UCSD-AML1 (cell line): Measurements from ENCODE around the gene NRP2.

Experiments used
- DNase-seq: peaks from one replicate; lab custom pipeline; 2025; ENCODE audit not compliant: unreplicated experiment; lab: John Stamatoyannopoulos, UW

The NRP2 gene

GRCh38 chr2:205770577-205770976 is 88.3 kb downstream of the NRP2 start:
- no peak for DNase-seq

- DNase-seq: no peak
These were observed 88.7 kb downstream of the NRP2 start for GRCh38 chr2:205771031-205771430.

GRCh38 chr2:205771666-205772065 is 89.4 kb downstream of the NRP2 start:
- DNase-seq: no peak

- DNase-seq: no peak
These were observed 90.7 kb downstream of the NRP2 start for GRCh38 chr2:205772983-205773382.

- DNase-seq: no peak
These were observed 91.7 kb downstream of the NRP2 start for GRCh38 chr2:205773989-205774388.

GRCh38 chr2:205775097-205775877 is 93.0 kb downstream of the NRP2 start:
- no peak for DNase-seq

GRCh38 chr2:205776139-205776538 is 93.8 kb downstream of the NRP2 start:
- DNase-seq: peak; percentile 53

- no peak for DNase-seq
These were observed 94.4 kb downstream of the NRP2 start for GRCh38 chr2:205776720-205777119.

- no peak for DNase-seq
These were observed 96.1 kb downstream of the NRP2 start for GRCh38 chr2:205778356-205778755.

- DNase-seq: no peak
These were observed 98.3 kb downstream of the NRP2 start for GRCh38 chr2:205780645-205781044.

- DNase-seq: no peak
These were observed 99.1 kb downstream of the NRP2 start for GRCh38 chr2:205781244-205781931.

- no peak for DNase-seq
These were observed 100.6 kb downstream of the NRP2 start for GRCh38 chr2:205782941-205783340.

GRCh38 chr2:205783872-205784499 is 101.7 kb downstream of the NRP2 start:
- no peak for DNase-seq

GRCh38 chr2:205785507-205786260 is 103.4 kb downstream of the NRP2 start:
- DNase-seq: no peak

GRCh38 chr2:205786976-205787375 is 104.7 kb downstream of the NRP2 start:
- DNase-seq: no peak

GRCh38 chr2:205787761-205788160 is 105.5 kb downstream of the NRP2 start:
- no peak for DNase-seq

GRCh38 chr2:205789906-205790305 is 107.6 kb downstream of the NRP2 start:
- DNase-seq: no peak

- no peak for DNase-seq
These were observed 110.6 kb downstream of the NRP2 start for GRCh38 chr2:205792908-205793307.

- DNase-seq: no peak
These were observed 114.6 kb downstream of the NRP2 start for GRCh38 chr2:205796805-205797313.

GRCh38 chr2:205797866-205798265 is 115.6 kb downstream of the NRP2 start:
- DNase-seq: no peak

- no peak for DNase-seq
These were observed 117.9 kb downstream of the NRP2 start for GRCh38 chr2:205800224-205800623.
